Adrenal gland (tissue), 5 donors: ENCODE measurements around the gene ANKRD55.

Source experiments
- POLR2A ChIP-seq, 2 donors: fragments of 450-650 bp; IDR thresholded peaks; one replicate each; pipeline ENCODE4 v1.6.1; 2017; ENCODE audit warnings: antibody characterized with exemption in 2 of 2, mild to moderate bottlenecking in 2 of 2, moderate library complexity in 1 of 2
- TF ChIP-seq, protein P1 (sequence below), 6 experiments: fragments of 450-650 bp in 4 of 6; fragments of 200-600 bp in 2 of 6; sonication (generic) in 1 of 6; IDR thresholded peaks; 1 replicate in 5 of 6; 2 replicates in 1 of 6; pipeline versions ENCODE4 v1.5.1 to v1.8.0; 2016 to 2021; ENCODE audit warnings: antibody characterized with exemption in 6 of 6, mild to moderate bottlenecking in 2 of 6, moderate library complexity in 1 of 6
- donor health status: DM: no; HTN: no; CAD: no.

DNA sequence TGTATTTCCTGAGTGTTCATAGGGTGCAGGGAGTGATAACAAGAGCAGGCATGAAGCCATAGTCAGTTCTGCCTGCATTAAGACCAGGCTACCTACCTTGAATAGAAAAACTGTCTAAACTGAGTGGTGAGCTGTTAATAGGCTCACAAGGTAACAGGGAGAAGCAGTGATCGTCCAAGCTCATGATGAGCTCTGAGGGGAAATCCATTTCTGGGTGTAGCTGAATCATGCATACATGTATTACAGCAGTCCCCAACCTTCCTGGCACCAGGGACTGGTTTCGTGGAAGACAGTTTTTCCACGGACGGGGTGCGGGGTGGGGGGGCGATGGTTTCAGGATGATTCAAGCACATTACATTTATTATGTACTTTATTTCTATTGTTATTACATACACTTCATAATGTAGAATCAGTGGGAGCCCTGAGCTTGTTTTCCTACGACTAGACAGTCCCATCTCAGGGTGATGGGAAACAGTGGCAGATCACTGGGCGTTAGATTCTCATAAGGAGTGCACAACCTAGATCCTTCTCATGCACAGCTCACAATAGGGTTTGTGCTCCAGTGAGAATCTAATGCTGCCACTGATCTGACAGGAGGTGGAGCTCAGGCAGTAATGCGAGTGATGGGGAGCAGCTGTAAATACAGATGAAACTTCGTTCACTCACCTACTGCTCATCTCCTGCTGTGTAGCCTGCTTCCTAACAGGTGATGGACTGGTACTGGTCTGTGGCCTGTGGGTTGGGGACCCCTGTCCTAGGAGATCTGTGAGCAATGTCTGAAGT is 138.4 kb downstream of the ANKRD55 start:
- TF ChIP-seq, protein P1, sequence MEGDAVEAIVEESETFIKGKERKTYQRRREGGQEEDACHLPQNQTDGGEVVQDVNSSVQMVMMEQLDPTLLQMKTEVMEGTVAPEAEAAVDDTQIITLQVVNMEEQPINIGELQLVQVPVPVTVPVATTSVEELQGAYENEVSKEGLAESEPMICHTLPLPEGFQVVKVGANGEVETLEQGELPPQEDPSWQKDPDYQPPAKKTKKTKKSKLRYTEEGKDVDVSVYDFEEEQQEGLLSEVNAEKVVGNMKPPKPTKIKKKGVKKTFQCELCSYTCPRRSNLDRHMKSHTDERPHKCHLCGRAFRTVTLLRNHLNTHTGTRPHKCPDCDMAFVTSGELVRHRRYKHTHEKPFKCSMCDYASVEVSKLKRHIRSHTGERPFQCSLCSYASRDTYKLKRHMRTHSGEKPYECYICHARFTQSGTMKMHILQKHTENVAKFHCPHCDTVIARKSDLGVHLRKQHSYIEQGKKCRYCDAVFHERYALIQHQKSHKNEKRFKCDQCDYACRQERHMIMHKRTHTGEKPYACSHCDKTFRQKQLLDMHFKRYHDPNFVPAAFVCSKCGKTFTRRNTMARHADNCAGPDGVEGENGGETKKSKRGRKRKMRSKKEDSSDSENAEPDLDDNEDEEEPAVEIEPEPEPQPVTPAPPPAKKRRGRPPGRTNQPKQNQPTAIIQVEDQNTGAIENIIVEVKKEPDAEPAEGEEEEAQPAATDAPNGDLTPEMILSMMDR (IDR thresholded peaks at IDR 0.05): no peak
- no peak for TF ChIP-seq POLR2A (IDR thresholded peaks at IDR 0.05)
